Body of pancreas (tissue), 4 donors: ENCODE measurements around the gene BMPER. TPM values are rescaled to one million over a fixed set of nuclear protein-coding genes. Genes with fewer than 3 reads are reported as not detected.

Source experiments
- ATAC-seq: fragments of 150-250 bp; one replicate; pipeline ENCODE4 v1.9.1; 2016
- DNase-seq, 4 donors: peaks; one replicate each; pipeline ENCODE4 v3.0.0-alpha.2; 2019
- H3K27ac ChIP-seq, 4 donors: fragments of 200-600 bp; sonication (generic); 1 replicate in 3 of 4; 2 replicates in 1 of 4; pipeline versions ENCODE4 v1.5.1 to v1.6.1; 2016 to 2019; ENCODE audit warnings: mild to moderate bottlenecking in 1 of 4, mixed read lengths in 1 of 4, moderate library complexity in 1 of 4
- H3K27me3 ChIP-seq, 2 donors: fragments of 200-600 bp; sonication (generic); one replicate each; pipeline ENCODE4 v1.6.0; 2016; ENCODE audit warnings: mild to moderate bottlenecking in 1 of 2
- H3K36me3 ChIP-seq, 2 donors: fragments of 200-600 bp; sonication (generic); replicated peaks in 1 of 2; 2 replicates each; pipeline ENCODE4 v1.5.1; 2016; ENCODE audit warnings: low read depth in 2 of 2; ENCODE audit not compliant: insufficient read depth in 1 of 2
- H3K4me1 ChIP-seq: fragments of 200-600 bp; sonication (generic); one replicate; pipeline ENCODE4 v1.6.0; 2016
- H3K4me3 ChIP-seq, 2 donors: fragments of 200-600 bp; sonication (generic); 1 replicate in 1 of 2; 2 replicates in 1 of 2; pipeline ENCODE4 v1.5.1; 2016 to 2019
- H3K9me3 ChIP-seq, 3 donors: fragments of 200-600 bp; sonication (generic); 1 replicate in 2 of 3; 2 replicates in 1 of 3; pipeline ENCODE4 v1.5.1; 2016
- CTCF ChIP-seq, 7 experiments: fragments of 450-650 bp in 4 of 7; fragments of 200-600 bp in 3 of 7; sonication (generic) in 3 of 7; IDR thresholded peaks; one replicate each; pipeline ENCODE4 v1.5.1; 2016 to 2019; ENCODE audit warnings: antibody characterized with exemption in 7 of 7
- POLR2A ChIP-seq, 3 donors: fragments of 450-650 bp; IDR thresholded peaks; one replicate each; pipeline ENCODE4 v1.6.1; 2016; ENCODE audit warnings: antibody characterized with exemption in 3 of 3, mild to moderate bottlenecking in 2 of 3
- WGBS, 2 donors: methylation state at CpG; one replicate each; pipeline ENCODE4 v1.1.5; 2017; 5-methylcytosine and 5-hydroxymethylcytosine counted together
- intact Hi-C: fragments of 100-400 bp; cut with DNase I; formaldehyde crosslinking; loops from one replicate; pipeline ENCODE4 v1.15.1; 2023
- total RNA-seq, 2 donors: library from RNA; depleted of rRNA; stranded (reverse); fragments of >200 nt; gene quantifications; one replicate each; pipeline ENCODE4 v1.1.0, GENCODE V29; 2016

BMPER gene
- total RNA-seq, 2 donors from 2014 or later: 0.33 to 0.78 TPM

DNA sequence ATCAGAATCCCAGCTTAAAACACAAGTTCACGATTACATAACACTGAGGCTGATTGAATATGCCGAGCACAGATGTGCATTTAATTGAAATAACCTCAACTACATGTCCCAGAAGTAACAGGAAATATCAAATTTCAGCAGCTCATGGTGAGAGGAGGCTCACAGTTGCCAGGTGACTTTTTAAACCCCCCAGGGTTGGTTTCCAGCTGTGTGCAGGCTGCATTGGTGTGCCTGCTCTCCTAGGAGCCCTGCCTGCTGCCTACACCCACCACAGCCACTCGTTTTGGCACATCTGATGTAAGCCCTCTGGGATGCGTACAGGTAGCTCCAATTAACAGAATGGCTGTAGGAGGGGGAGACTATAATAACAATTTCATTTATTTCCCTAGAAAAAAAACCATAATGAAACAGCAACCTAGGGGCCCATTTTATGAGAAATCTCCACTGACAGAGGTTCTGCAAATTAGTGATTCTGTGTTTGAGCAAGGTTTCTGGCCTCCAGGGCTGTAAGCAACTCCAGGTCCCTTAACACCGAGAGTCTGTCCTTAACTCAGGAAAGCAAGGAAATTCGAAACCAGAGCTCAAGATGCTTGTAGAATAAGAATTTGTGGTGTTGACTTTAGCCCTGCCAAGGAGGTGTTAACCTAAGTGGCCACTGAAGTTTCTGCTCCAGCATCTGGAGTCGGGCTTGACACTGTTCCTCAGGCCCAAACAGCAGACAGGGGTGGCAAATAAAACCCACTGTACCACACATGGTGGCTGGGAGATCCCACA, 161.9 kb downstream of the BMPER start:
- Histone ChIP-seq H3K27me3 (no peaks in the 10 kb centered on the region), H3K4me1 (no peaks in the 10 kb centered on the region), H3K36me3 (no peaks in the 10 kb centered on the region), H3K27ac (no peak overlapping the region), H3K9me3 (no peaks in the 10 kb centered on the region), H3K4me3 (no peak overlapping the region)
- TF ChIP-seq CTCF (IDR thresholded peaks at IDR 0.05): no peak
- no peak for ATAC-seq
- no peak for DNase-seq
- intact Hi-C loops: no loop called here
- 39 to 62% methylated on average over 7 of the region's 7 CpGs for WGBS, 2 donors

DNA sequence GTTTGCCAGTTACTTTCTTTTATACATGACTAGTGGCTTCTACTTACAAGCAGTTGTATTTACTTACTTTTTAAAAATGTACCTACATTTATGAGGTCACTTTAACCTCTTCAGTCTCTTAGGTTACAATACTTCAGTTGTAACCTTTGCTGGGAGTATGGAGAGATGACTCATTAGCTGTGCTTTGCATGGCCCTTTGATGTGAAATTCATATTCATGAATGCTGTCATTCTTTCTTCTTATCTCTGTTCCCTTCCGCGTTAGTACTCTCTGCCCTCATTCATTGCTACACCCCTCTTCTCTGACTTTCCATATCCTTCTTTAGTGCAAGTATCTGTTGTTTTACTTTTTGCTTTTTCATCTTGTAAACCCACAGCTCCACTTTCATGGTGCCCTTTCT, 164.3 kb downstream of the BMPER start:
- Histone ChIP-seq H3K9me3 (no peaks in the 10 kb centered on the region), H3K4me1 (no peaks in the 10 kb centered on the region), H3K27me3 (no peaks in the 10 kb centered on the region), H3K36me3 (no peaks in the 10 kb centered on the region), H3K27ac (no peak overlapping the region), H3K4me3 (no peak overlapping the region)
- DNase-seq: no peak
- intact Hi-C loops: no loop called here
- no peak for ATAC-seq
- TF ChIP-seq POLR2A (IDR thresholded peaks at IDR 0.05): no peak
- no peak for TF ChIP-seq CTCF (IDR thresholded peaks at IDR 0.05)
- 36 to 44% methylated on average over 2 of the region's 2 CpGs for WGBS, 2 donors

DNA sequence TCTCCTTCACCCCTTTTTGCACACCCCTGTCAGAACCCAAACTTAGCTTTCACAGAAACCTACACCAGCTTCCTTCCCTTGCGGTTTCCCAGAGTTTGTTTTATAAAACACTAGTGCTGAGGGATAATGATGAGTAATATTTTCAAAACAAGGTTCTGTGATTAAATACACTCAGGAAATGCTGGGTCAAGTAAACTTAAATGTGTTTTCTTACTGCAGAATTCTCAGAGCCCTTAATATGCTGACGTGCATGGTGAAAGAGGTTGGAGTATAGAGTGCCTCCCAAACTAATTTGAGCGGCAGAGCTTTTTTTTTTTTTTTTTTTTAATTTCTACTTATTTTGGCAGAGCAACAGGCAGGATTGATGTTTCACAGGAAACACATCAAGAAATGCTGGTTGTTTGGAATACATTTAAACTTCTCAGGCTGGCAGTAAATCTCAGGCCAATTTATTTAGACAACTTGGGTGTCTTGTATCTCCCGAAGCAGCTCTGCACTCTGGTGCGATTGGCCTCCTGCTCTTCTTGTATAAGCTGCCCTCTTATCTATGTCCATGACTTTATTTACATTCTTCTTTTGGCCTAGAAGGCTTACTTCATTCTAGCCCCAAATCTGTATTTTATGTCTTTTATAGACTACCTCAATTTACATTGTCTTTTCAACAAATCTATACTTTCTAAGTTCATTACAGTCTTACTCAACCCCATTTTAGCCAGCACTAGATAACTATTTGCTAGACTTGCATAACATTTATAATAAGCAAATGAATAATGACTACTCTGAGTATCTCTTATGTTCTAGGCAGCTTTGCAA, 165.4 kb downstream of the BMPER start:
- Histone ChIP-seq H3K27me3 (no peaks in the 10 kb centered on the region), H3K36me3 (no peaks in the 10 kb centered on the region), H3K27ac (no peak overlapping the region), H3K4me1 (no peaks in the 10 kb centered on the region), H3K4me3 (no peak overlapping the region), H3K9me3 (no peaks in the 10 kb centered on the region)
- no peak for ATAC-seq
- no peak for TF ChIP-seq POLR2A (IDR thresholded peaks at IDR 0.05)
- no peak for TF ChIP-seq CTCF (IDR thresholded peaks at IDR 0.05)
- WGBS, 2 donors: 64 to 67% methylated on average over 5 of the region's 5 CpGs
- no peak for DNase-seq
- intact Hi-C loops: no loop called here

DNA sequence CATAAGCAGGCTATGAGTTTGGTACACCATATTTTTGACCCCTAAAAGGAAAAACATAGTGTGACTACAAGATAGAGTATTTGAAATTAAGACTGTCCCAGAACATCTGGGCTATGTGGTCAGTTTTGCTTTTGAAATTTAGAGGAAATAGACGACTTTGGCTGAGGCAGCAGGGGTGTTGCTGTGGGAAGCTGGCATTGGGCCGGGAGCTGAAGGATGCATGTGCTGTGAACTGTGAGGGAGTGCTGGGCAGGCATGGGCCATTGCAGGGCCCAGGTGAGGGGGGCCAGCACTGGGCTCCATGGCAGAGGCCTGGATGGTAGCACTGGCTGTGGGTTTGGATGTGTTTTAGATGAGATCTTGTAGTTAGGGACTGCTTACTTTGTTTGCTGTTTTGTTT, 168.3 kb downstream of the BMPER start:
- intact Hi-C loops: no loop called here
- no peak for TF ChIP-seq CTCF (IDR thresholded peaks at IDR 0.05)
- TF ChIP-seq POLR2A (IDR thresholded peaks at IDR 0.05): no peak
- Histone ChIP-seq H3K36me3 (no peaks in the 10 kb centered on the region), H3K27me3 (no peaks in the 10 kb centered on the region), H3K4me3 (no peak overlapping the region), H3K27ac (no peak overlapping the region), H3K9me3 (no peaks in the 10 kb centered on the region), H3K4me1 (no peaks in the 10 kb centered on the region)
- no peak for ATAC-seq
- 39 to 57% methylated on average over 2 of the region's 2 CpGs for whole genome bisulfite sequencing, 2 donors
- no peak for DNase-seq
